ENCODE results near the gene DCC.

- TF ChIP-seq CTCF (optimal IDR thresholded peaks at IDR 0.05 in 1 of 3, IDR thresholded peaks at IDR 0.05 in 1 of 3, conservative IDR thresholded peaks at IDR 0.05 in 1 of 3; ENCODE audit: extremely low read depth in 1 of 3, insufficient read depth in 2 of 3, low read length in 3 of 3) (no peak), EZH2 (IDR thresholded peaks at IDR 0.05; ENCODE audit: low read length) (no peak)
These were observed 361.4 kb downstream of the DCC start for GRCh38 chr18:52701219-52701935.

Data from keratinocyte (primary cell).